SK-N-SH treated with all-trans-retinoic acid at 6 μM for 48 hours (cell line): ENCODE measurements around the gene TNFRSF18.

ENCODE experiments used
- ZFP30 ChIP-seq: fragments of 450-650 bp; formaldehyde crosslinking; IDR thresholded peaks from 2 replicates; pipeline ENCODE4 v1.5.0; 2022; ENCODE audit warnings: mild to moderate bottlenecking, moderate library complexity
- ZNF70 ChIP-seq: fragments of 450-650 bp; formaldehyde crosslinking; IDR thresholded peaks from 2 replicates; pipeline ENCODE4 v1.5.0; 2020; ENCODE audit warnings: mild to moderate bottlenecking, moderate library complexity
- ZNF8 ChIP-seq: fragments of 450-650 bp; formaldehyde crosslinking; IDR thresholded peaks from 2 replicates; pipeline ENCODE4 v1.5.0; 2020; ENCODE audit warnings: mild to moderate bottlenecking, moderate library complexity
- TF ChIP-seq, protein P1 (sequence below): fragments of 250-450 bp; sonication (Bioruptor Pico); IDR thresholded peaks from 2 replicates; pipeline ENCODE4 v1.5.1; 2021; ENCODE audit warnings: mild to moderate bottlenecking, moderate library complexity
- TF ChIP-seq, protein P2 (sequence below): fragments of 250-450 bp; sonication (Bioruptor Pico); IDR thresholded peaks from 2 replicates; pipeline ENCODE4 v1.8.0; 2020; ENCODE audit warnings: mild to moderate bottlenecking, moderate library complexity, borderline replicate concordance
- TF ChIP-seq, protein P3 (sequence below): fragments of 250-450 bp; sonication (Bioruptor Pico); IDR thresholded peaks from 2 replicates; pipeline ENCODE4 v1.5.1; 2020; ENCODE audit warnings: low read depth, mild to moderate bottlenecking, moderate library complexity

DNA sequence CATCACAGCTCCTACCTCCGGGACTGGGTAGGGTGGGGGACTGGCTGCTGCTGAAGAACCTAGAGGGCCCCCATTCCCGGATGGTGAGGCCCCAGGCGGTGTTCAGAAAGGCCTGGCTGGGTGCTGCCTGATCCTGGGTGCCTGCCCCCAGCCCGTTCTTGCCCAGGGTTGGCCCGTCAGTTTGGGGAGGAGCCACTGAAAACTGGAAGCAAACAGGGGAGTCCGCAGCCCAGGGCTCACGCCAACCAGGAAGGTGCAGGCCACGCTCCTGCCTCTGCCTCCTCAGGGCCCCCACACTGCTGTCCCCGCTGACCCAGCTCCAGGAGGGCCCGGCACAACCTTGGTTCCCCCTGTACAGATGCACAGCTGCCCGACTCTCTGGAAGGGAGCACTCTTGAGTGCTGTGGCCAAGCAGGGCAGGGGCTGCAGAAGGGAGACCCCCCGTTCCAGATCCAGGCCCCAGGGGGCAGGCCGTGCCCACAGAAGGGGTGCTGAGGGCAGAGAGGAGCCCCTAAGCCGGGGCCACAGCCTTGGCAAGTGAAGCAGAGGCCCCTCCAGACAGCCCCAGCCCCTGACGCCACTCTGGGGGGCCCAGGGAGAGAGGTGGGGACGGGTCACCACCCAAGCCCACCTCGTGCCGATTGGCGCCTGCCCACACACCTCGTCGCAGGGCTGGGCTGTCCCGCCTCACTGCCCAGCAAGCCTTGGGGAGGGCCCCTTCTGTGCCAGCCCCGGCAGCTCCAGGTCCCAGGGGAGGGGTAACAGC is 34.6 kb upstream of the TNFRSF18 start:
- TF ChIP-seq ZNF70 (CRISPR knock-in tag) (no peak), ZFP30 (CRISPR knock-in tag) (no peak), ZNF8 (CRISPR knock-in tag) (no peak)
- TF ChIP-seq, protein P1, sequence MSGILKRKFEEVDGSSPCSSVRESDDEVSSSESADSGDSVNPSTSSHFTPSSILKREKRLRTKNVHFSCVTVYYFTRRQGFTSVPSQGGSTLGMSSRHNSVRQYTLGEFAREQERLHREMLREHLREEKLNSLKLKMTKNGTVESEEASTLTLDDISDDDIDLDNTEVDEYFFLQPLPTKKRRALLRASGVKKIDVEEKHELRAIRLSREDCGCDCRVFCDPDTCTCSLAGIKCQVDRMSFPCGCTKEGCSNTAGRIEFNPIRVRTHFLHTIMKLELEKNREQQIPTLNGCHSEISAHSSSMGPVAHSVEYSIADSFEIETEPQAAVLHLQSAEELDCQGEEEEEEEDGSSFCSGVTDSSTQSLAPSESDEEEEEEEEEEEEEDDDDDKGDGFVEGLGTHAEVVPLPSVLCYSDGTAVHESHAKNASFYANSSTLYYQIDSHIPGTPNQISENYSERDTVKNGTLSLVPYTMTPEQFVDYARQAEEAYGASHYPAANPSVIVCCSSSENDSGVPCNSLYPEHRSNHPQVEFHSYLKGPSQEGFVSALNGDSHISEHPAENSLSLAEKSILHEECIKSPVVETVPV (CRISPR knock-in tag) = no peak
- TF ChIP-seq, protein P2, sequence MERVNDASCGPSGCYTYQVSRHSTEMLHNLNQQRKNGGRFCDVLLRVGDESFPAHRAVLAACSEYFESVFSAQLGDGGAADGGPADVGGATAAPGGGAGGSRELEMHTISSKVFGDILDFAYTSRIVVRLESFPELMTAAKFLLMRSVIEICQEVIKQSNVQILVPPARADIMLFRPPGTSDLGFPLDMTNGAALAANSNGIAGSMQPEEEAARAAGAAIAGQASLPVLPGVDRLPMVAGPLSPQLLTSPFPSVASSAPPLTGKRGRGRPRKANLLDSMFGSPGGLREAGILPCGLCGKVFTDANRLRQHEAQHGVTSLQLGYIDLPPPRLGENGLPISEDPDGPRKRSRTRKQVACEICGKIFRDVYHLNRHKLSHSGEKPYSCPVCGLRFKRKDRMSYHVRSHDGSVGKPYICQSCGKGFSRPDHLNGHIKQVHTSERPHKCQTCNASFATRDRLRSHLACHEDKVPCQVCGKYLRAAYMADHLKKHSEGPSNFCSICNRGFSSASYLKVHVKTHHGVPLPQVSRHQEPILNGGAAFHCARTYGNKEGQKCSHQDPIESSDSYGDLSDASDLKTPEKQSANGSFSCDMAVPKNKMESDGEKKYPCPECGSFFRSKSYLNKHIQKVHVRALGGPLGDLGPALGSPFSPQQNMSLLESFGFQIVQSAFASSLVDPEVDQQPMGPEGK (CRISPR knock-in tag) = no peak
- TF ChIP-seq, protein P3, sequence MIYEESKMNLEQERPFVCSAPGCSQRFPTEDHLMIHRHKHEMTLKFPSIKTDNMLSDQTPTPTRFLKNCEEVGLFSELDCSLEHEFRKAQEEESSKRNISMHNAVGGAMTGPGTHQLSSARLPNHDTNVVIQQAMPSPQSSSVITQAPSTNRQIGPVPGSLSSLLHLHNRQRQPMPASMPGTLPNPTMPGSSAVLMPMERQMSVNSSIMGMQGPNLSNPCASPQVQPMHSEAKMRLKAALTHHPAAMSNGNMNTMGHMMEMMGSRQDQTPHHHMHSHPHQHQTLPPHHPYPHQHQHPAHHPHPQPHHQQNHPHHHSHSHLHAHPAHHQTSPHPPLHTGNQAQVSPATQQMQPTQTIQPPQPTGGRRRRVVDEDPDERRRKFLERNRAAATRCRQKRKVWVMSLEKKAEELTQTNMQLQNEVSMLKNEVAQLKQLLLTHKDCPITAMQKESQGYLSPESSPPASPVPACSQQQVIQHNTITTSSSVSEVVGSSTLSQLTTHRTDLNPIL (CRISPR knock-in tag) = no peak
